GM12891 (cell line): Measurements from ENCODE around the gene GHR.

Experiments used
- POLR2A ChIP-seq: IDR thresholded peaks from 2 replicates; pipeline ENCODE4 v1.6.1; 2011; ENCODE audit warnings: low read depth, low read length, control low read depth
- TAF1 ChIP-seq: IDR thresholded peaks from 2 replicates; pipeline ENCODE4 v1.6.1; 2011; ENCODE audit warnings: low read depth, low read length, control low read depth

- no peak for TF ChIP-seq POLR2A
- TF ChIP-seq TAF1, result no peak
Measured at GRCh38 chr5:42672925-42673324, 249.7 kb downstream of the GHR start.
